Type B pancreatic cell (in vitro differentiated cells): ENCODE data around the gene ORAI1. TPM values are rescaled to one million over a fixed set of nuclear protein-coding genes. Genes with fewer than 3 reads are reported as not detected.

Experiments
- DNase-seq: peaks from one replicate; pipeline ENCODE4 v3.0.0; 2021; ENCODE audit warnings: mixed read lengths; ENCODE audit not compliant: unreplicated experiment; ENCODE audit errors: extremely low spot score
- H3K27ac Mint-ChIP-seq: 2 replicates; pipeline ENCODE4 v1.8.0; 2021; ENCODE audit warnings: mild to moderate bottlenecking, mixed read lengths
- H3K27me3 Mint-ChIP-seq: 2 replicates; pipeline ENCODE4 v1.8.0; 2021; ENCODE audit warnings: mixed read lengths
- H3K36me3 Mint-ChIP-seq: 2 replicates; pipeline ENCODE4 v1.8.0; 2021; ENCODE audit warnings: mixed read lengths
- H3K4me1 Mint-ChIP-seq: one replicate; pipeline ENCODE4 v1.8.0; 2021; ENCODE audit warnings: mixed read lengths; ENCODE audit not compliant: unreplicated experiment
- H3K4me3 Mint-ChIP-seq: 2 replicates; pipeline ENCODE4 v1.8.0; 2021; ENCODE audit warnings: mild to moderate bottlenecking, mixed read lengths
- H3K9me3 Mint-ChIP-seq: 2 replicates; pipeline ENCODE4 v1.8.0; 2021; ENCODE audit warnings: mixed read lengths
- CTCF ChIP-seq: fragments of 200-600 bp; sonication (generic); conservative IDR thresholded peaks from 2 replicates; pipeline ENCODE4 v1.5.0; 2021; ENCODE audit warnings: antibody characterized with exemption, mild to moderate bottlenecking
- total RNA-seq: library from RNA; stranded (reverse); gene quantifications from 2 replicates; pipeline ENCODE4 v1.2.1, GENCODE V29; 2021; ENCODE audit warnings: low replicate concordance

ORAI1 gene
- total RNA-seq, 1 donor from 2014 or later = 12.9 TPM

- no peak for TF ChIP-seq CTCF
- Mint-ChIP-seq H3K4me3 (peak overlapping the region; percentile 35), H3K4me1 (peaks cover 18% of the 10 kb centered on the region), H3K9me3 (peaks cover 4% of the 10 kb centered on the region), H3K36me3 (no peaks in the 10 kb centered on the region), H3K27me3 (no peaks in the 10 kb centered on the region), H3K27ac (peak overlapping the region; percentile 9)
- no peak for DNase-seq
Observed at GRCh38 chr12:121610239-121611149, 15.8 kb upstream of the ORAI1 start.

DNA sequence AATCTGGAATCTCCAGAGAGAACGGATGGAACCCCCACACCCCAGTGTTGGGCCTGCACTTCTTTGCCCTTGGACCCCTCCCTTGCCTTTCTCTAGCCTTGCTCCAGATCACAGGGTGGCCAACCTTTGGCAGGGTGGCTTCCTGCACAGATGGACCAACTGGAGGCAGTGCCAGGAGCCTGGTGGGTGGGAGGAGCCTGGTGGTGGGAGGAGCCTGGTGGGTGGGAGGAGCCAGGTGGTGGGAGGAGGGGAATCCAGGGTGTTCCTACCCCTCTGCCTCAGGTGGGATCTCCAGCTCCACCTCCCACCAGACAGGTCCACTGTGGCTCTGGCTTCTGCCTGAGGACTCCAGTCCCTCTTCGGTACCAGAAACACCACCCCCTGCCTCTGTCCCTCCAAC lies 15.0 kb upstream of the ORAI1 start:
- no peak for DNase-seq
- TF ChIP-seq CTCF = no peak
- Mint-ChIP-seq H3K4me1 (peaks cover 18% of the 10 kb centered on the region), H3K9me3 (peaks cover 4% of the 10 kb centered on the region), H3K4me3 (no peak overlapping the region), H3K27me3 (no peaks in the 10 kb centered on the region), H3K36me3 (no peaks in the 10 kb centered on the region), H3K27ac (no peak overlapping the region)

GRCh38 chr12:121613462-121613861 lies 12.9 kb upstream of the ORAI1 start:
- H3K4me3 Mint-ChIP-seq = no peak overlapping the region
- H3K27me3 Mint-ChIP-seq = no peaks in the 10 kb centered on the region
- H3K27ac Mint-ChIP-seq = no peak overlapping the region
- H3K9me3 Mint-ChIP-seq = no peaks in the 10 kb centered on the region
- no peak for TF ChIP-seq CTCF
- no peak for DNase-seq
- peaks cover 18% of the 10 kb centered on the region for H3K4me1 Mint-ChIP-seq
- H3K36me3 Mint-ChIP-seq = no peaks in the 10 kb centered on the region

GRCh38 chr12:121614872-121615467 lies 11.4 kb upstream of the ORAI1 start:
- no peak for TF ChIP-seq CTCF
- H3K4me3 Mint-ChIP-seq = no peak overlapping the region

DNA sequence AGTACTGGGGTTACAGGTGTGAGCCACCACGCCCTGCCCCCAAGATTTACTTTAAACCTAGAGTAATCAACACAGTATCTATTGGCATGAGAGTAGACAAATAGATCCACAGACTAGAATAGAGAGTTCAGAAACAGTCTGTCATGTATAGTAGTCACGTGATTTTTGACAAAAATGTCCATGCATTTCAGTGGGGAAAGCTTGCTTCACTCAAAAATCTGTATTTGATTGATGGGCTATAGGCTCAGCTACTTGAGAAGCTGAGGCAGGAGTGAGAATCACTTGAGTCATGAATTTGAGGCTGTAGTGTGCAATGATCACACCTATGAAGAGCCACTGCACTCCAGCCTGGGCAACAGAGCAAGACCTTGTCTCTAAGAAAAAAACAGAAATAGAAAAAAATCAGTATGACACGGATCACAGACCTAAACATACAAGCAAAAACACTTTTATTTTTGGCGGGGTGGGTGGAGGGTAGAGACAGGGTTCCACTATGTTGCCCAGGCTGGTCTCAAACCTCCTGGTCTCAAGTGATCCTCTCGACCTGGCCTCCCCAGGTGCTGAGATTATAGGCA lies 7.6 kb upstream of the ORAI1 start:
- Mint-ChIP-seq H3K27me3 (no peaks in the 10 kb centered on the region), H3K4me1 (peaks cover 5% of the 10 kb centered on the region), H3K27ac (peak overlapping the region; percentile 63), H3K4me3 (peak overlapping the region; percentile 34), H3K9me3 (no peaks in the 10 kb centered on the region), H3K36me3 (no peaks in the 10 kb centered on the region)
- DNase-seq = no peak
- no peak for TF ChIP-seq CTCF

More at GRCh38 chr12:121614872-121615467, 11.4 kb upstream of the ORAI1 start:
- Mint-ChIP-seq H3K4me1 (peaks cover 16% of the 10 kb centered on the region), H3K27ac (no peak overlapping the region), H3K9me3 (no peaks in the 10 kb centered on the region), H3K27me3 (no peaks in the 10 kb centered on the region), H3K36me3 (no peaks in the 10 kb centered on the region)
- no peak for DNase-seq
